ENCODE results near the gene BMAL2.

- TF ChIP-seq POLR2A (IDR thresholded peaks at IDR 0.05) = no peak
- TF ChIP-seq, protein P1, sequence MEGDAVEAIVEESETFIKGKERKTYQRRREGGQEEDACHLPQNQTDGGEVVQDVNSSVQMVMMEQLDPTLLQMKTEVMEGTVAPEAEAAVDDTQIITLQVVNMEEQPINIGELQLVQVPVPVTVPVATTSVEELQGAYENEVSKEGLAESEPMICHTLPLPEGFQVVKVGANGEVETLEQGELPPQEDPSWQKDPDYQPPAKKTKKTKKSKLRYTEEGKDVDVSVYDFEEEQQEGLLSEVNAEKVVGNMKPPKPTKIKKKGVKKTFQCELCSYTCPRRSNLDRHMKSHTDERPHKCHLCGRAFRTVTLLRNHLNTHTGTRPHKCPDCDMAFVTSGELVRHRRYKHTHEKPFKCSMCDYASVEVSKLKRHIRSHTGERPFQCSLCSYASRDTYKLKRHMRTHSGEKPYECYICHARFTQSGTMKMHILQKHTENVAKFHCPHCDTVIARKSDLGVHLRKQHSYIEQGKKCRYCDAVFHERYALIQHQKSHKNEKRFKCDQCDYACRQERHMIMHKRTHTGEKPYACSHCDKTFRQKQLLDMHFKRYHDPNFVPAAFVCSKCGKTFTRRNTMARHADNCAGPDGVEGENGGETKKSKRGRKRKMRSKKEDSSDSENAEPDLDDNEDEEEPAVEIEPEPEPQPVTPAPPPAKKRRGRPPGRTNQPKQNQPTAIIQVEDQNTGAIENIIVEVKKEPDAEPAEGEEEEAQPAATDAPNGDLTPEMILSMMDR (IDR thresholded peaks at IDR 0.05) = no peak
Measured at GRCh38 chr12:27343255-27344000, 10.8 kb downstream of the BMAL2 start.
